Measurements from ENCODE around the gene MEIS2.
A peak's percentile ranks its signal among the peaks of the same experiment; 100 is the strongest.

MEIS2 gene

DNA sequence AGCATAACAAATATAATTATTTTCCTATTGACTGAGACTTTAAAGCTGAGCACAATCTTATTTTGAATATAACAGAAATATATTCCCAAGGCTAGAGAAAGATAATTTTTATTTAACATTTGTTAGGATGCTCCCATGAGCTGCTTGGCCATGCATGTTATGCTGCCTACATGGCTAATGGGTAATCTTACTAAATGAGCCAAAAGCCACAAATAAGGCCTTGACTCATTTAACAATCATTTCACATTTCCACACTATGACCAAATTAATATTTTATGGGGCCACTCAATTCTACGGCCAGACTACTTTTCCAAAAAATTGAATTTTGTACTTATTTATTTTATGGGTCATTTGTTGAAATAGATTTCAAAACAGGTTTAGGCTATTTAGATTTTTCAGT lies 141.7 kb downstream of the MEIS2 start:
- no peak for DNase-seq

- no peak for DNase-seq
Observed at GRCh38 chr15:36954486-36954885, 145.9 kb downstream of the MEIS2 start.

GRCh38 chr15:36953346-36953745 lies 147.0 kb downstream of the MEIS2 start:
- no peak for DNase-seq

- peak; percentile 64 for DNase-seq
Observed at GRCh38 chr15:36951731-36952247, 148.6 kb downstream of the MEIS2 start.

DNA sequence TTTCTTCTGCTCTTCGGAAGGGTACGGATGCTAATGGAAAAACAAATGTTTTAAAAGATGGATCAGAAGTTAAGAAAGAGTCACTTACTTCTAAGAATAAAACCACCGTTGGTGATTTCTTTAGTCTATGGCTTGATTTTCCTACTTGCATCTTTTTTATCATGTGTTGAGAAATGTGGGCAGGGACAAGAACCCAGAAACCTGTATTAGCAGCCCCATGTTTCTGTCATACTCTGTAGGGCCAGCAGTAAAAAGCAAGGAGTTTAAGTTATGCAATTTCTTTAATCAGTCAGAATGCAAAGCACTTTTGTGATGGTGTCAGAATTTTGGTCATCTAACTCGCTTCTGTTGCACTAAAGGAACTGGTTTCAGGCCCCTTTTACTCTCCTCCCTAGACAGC lies 150.0 kb downstream of the MEIS2 start:
- DNase-seq: no peak

DNA sequence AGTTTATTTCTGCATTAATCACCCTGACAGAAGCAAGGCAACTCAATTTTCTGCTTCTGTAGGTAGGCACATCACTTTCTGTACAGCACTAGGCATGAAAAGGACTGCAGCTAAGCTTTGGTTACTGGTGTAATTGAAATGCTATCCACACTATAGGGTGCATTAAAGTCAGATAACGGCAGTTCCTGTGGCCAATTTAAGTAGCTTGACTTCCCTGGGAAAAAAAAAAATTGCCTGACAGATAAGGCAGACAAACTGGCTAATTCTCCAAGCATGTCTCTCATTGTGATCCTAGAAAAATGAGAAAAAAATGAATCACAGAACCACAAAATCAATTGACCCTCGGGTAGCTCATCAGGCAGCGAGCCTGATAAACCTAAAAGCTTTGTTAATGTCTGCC lies 151.4 kb downstream of the MEIS2 start:
- DNase-seq: no peak

GRCh38 chr15:36947035-36947719 lies 153.2 kb downstream of the MEIS2 start:
- no peak for DNase-seq

DNA sequence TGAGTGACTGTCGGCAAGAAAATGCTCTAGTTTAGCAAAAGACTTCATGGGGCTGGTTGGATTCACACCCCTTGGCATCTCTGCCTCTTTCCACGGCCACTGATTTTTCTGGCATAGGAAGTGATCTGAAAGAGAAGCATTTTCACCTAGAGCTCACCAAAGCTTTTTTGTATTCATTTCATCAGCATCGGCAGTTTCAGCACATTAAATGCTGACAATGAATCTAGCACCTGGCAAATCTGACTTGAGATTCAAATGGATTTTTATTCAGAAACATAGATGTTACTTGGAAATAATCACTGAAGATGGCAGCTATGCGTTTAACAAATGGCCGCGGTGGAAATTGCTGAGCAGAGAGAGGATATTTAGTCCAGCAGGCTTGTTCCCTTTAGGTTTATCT lies 155.9 kb downstream of the MEIS2 start:
- DNase-seq: no peak

- no peak for DNase-seq
Observed at GRCh38 chr15:36943508-36944361, 156.6 kb downstream of the MEIS2 start.

DNA sequence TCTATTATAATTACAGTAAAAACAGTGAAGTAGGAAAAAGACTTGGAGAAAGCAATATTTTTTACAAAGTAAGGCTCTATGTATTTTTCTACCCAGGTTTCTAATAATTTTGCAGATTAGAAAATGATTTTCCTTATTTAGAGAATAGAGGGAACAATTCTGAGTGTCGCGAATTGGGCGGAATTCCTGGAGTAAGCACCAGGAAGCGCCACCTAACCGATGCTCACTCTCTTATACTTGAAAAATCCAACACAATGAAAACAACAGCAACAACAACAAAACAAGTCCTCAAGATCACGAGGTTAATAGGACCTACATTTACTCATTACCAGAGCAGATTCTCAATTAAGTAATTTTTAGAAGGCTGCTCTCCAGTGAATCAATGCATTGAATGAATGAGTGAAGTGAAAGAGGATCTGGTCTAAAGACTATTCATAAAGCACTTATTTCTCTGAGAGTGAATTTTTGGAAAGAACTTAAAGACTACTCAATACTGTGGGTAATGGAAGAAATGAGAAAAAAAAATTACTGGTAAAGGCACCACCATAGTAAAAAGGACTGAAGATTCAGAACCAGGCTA lies 158.0 kb downstream of the MEIS2 start:
- DNase-seq: no peak

DNA sequence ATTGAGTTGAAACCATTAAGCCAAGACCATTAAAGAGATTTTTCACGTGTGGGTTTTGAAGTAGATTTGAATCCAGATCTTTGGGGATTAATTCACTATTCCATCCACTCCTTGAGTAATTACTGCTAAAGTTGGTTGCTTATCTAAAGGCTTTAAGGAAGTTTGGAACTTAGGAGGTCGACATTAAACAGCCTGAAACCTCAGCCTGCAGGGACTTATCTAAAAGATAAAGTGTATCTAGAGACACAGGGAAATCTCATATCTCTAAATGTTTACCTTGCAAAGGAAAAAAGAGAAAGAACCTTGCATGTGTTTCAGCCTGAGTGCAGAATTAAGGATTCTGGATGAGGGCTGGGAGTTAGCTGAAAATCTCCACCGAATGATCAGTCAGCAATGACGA lies 158.6 kb downstream of the MEIS2 start:
- DNase-seq: no peak

DNA sequence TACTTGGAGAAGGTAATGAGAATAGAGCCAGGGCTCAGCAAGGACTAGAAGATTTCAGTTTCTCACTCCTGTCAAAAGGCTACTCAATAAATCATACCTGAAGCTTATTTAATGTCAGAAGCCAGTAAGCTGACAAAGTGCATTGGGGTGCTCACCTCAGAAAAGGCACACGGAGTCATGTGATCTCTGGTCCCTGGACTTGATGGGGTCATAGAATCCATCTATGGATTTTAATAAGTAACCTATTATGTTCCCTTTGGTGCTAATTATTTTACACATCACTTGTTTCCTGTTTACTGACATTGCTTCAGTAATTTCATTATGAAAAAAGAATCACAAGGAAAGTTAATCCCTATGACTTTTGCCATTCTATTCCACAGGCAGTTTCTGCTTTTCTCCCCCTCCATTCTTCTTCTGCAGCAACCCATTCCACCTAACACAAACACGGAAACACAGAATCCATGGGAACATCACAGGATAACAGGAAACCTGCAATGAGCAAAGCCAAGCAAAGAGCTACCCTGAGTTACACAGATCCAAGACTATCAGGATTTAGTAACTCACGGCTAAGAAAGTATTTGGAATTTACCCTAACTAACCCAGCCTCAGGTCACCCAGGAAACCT lies 159.6 kb downstream of the MEIS2 start:
- DNase-seq: no peak

GRCh38 chr15:36940219-36940618 lies 160.1 kb downstream of the MEIS2 start:
- DNase-seq: no peak

DNA sequence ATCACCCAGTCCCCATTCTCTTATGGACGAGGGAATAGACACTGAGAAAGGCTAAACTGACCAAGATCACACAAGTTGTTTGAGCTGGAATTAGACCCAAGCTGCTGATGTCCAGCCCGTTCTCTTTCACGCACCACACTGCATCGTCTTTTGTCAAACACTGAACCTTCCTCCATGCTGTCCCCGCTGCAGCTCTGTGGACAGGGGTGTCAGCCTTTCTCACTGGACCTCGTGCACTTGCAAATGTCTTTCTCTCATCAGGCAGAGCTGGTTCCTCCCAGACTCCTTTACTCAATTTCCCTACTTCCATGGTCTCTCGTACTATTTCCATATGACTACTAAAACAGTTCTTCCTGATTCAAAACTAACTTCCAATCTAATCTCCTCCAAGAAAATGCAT lies 161.6 kb downstream of the MEIS2 start:
- no peak for DNase-seq

GRCh38 chr15:36938131-36938530 lies 162.2 kb downstream of the MEIS2 start:
- DNase-seq: no peak

DNA sequence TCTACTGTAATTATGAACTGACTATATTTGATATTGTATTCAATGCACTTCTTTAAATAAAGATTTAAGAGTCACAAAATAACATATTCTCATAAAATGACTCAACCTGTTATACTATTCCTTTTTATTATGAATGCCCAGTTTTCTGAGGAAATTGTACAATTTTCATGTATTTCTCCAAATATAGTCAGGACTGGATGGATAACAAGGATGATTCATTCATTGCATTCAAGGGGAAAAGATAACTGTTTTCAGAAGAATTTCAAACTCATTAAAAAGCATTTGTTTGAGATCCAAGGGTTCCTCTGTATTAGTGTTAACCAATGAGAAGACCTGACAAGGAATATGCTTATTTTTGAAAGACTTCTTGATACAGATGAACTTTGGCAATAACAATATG lies 163.7 kb downstream of the MEIS2 start:
- no peak for DNase-seq

DNA sequence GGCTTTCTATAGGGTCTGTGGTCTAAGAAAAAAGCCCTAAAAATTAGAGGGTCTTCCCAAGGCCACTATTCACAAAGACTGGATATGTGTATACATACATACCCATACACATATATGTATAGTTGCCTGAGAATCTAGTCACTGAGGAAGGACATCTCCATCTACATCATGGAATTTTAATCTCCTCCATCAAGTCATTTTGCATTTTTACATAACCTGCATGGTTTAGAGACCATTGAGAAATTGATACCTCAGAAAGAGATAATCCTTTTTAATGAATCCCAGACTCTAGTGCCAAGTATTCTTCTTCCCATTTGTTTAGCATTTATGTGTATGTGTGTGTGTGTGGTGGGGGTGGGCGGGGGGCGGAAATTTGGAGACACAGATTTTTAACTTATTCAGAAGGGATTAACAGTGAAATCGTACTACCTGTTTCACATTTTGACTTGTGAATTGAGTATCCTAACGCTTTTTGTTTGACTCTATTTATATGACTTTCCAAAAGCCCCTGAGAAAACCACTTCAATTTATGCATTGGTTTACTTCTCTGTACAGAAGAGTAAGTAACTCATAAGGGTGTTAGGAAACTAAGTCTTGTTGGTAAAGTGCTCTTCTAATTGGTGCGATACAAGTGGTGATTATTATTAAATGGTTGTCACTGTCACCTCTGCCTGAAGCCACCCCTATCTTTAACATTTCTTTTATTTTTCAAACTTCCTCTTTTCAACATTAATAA lies 166.9 kb downstream of the MEIS2 start:
- DNase-seq: no peak

DNA sequence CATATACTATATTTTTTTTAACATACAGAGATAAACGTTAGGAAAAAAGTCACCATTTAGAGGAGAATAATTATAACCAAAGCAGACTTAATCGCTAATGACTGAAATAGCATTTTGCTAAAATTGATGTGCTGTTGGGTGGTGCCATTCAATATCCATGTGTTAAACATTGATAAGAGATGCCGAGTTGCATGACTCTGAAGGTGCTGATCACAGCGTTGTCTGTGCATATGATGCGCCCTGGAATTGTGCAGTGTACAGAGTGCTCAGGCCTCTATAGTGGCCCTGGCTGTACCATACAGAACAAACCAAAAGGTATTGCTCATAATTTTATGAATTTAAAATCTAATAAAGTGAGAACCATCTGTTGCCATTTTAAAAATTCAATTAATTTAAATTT lies 168.3 kb downstream of the MEIS2 start:
- DNase-seq: no peak

- DNase-seq: no peak
Observed at GRCh38 chr15:36931434-36931833, 168.9 kb downstream of the MEIS2 start.

DNA sequence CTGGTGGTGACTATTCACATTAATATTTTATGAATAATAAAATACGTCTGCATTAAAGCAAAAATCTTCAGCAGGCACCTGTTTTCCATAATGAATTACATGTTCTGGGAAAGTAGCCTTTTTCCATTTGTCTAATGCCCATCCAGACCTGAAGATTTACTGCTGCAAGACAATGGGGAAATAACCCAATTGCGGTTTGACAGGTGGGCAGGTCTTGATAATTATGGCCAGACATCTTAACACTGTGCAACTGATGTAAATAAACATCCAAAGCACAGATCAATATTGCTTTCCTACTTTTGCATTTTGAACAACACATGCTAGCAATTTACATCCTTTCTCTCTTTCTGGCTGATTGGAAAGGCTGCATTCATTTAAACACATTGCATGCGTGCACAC lies 173.9 kb downstream of the MEIS2 start:
- DNase-seq: no peak

DNA sequence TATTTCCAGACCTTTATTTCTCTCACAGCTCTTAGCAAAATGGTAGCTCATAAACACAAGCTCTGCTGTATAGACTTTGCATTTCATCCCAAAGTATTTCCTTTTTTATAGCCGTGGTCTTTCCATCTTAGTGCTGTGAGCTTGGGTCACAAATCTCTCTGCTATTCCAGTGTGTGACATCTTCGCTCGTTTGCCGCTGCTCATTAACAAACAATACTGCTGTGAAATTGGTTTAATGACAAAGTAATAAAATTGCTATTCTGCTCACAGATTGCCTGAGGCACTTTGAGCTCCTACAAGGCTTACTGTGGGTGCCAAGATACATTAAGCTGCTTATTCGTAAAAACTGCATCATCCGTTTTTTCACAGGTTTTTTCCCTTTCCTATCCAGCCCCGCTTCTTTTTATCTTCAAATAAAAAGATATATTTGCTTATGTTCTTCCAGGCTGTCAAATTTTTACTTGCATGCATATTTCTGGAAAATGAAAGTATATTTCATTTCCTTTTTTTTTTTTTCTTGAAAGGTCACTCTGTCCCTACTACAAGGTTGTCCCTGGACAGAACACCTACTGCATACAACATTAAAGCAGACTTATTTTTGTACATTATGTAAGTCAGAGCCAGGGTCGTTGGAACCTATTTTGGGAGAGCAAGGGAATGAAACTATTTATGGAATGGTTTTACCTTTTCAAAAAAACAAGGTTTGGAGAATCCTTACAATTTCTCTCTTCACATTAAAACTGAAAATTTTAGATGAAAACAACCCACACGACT lies 174.5 kb downstream of the MEIS2 start:
- DNase-seq: no peak

DNA sequence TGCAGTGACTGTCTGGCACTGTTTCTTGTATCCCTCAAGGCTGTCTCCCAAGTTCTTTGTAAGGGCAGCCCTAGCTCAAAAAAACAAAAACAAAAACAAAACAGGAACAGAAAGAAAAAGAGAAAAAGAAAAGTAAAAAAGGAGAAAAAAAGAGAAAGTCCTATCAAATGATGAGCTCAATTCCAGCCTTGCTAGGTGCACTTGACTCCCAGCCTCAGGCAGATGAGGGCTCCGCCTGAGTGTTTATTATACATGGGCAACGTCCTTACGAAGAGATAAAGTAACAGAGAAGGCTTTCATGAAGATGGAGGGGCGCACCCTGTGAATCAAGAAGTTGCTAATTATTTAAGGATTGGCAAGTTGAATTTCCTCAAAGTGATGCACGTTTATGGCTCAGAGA lies 175.3 kb downstream of the MEIS2 start:
- DNase-seq: no peak
